HG03469 (cell line): Measurements from ENCODE around the gene MGLL.

Experiments
- ATAC-seq: cut with Tn5 transposase; IDR thresholded peaks from one replicate; pipeline ENCODE4 v1.9.1; 2021; ENCODE audit warnings: mild to moderate bottlenecking, moderate library complexity, moderate number of reproducible peaks; ENCODE audit not compliant: unreplicated experiment

The MGLL gene

GRCh38 chr3:127775398-127776109 lies 46.8 kb downstream of the MGLL start:
- no peak for ATAC-seq

DNA sequence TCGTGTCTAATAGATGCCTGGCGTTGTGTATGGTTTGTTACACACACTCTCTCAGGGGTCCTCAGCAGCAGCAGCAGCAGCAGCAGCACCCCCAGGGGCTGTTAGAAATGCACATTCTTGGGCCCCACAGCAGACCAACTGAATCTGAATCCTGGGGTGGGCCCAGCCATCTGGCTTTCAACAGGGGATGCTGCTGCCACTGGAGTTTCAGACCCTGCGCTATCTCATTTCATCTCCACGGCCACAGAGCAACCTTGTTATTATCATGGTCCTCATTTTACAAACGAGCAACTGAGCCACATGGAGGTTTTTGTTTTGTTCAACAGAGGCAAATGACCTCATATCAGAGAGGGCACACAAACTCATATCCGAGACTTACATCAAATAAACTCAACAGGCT lies 47.7 kb downstream of the MGLL start:
- ATAC-seq = no peak

DNA sequence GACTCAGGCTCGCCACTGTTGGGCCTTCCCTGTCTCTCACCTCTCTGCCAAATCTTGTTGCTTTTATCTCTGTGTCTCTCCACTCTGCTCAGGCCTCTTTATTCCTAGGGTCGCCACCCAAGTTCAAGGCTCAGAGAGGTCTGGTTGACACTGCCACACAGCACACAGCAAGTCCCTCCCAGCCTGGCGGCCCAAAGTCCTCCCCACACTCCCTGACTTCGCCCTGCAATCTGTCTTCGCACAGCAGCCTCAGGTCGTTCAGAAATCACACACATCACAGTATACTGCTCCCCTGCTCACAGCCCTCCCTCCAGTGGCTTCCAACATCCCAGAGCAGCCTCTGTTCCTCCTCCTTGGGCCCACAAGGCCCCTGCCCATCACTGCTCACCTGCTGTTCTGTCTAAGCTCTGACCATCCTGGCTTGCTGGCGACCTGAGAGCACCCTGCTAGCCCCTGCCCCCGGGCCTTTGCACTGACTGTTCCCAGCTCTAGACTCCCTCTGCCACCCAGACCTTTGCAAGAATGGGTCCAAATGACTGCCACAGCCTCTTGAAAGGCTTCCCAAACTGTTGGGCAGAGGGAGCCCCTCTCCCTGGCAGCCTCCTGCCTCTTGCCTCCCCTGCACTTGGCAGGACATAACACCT lies 48.4 kb downstream of the MGLL start:
- ATAC-seq = no peak

- no peak for ATAC-seq
These were observed 49.2 kb downstream of the MGLL start for GRCh38 chr3:127772827-127773751.

DNA sequence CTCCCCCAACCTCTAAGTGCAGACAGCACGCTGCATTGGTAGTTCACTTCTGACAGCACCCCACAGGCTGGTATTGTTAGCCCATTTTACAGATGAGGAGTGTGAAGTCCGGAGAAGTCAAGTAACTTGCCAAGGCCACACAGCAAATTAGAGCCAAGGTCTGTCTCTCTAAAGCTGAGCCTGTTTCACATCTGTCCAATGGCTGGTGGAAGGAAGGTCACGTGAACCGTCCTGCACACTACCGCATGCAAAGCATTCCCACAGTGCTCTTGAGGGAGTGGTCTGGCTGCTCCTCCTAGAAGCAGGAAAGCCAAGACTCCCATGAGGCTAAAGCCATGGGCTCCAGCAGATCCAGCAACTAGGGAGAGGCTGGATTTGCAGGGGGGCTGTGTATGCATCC lies 50.0 kb downstream of the MGLL start:
- ATAC-seq = no peak

DNA sequence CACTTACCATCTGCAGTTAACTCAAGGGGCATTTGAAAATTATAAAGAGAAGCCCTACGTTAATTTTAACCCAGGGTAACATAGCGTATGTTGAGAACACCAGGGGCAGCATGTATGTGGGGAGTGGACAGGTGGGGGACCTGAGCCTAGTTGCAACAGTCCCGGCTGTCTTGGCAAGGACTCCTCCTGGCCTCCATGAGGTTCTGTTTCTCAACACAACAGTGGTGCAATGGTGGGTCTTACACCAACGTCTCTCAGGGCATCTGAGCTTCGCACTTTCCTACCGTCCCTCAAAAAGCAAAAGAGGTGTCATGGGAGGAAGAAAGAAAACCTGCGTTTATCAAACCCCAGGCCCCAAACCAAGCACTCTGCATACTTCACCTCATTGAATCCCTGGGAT lies 50.6 kb downstream of the MGLL start:
- no peak for ATAC-seq

GRCh38 chr3:127770671-127771355 lies 51.5 kb downstream of the MGLL start:
- ATAC-seq = no peak

DNA sequence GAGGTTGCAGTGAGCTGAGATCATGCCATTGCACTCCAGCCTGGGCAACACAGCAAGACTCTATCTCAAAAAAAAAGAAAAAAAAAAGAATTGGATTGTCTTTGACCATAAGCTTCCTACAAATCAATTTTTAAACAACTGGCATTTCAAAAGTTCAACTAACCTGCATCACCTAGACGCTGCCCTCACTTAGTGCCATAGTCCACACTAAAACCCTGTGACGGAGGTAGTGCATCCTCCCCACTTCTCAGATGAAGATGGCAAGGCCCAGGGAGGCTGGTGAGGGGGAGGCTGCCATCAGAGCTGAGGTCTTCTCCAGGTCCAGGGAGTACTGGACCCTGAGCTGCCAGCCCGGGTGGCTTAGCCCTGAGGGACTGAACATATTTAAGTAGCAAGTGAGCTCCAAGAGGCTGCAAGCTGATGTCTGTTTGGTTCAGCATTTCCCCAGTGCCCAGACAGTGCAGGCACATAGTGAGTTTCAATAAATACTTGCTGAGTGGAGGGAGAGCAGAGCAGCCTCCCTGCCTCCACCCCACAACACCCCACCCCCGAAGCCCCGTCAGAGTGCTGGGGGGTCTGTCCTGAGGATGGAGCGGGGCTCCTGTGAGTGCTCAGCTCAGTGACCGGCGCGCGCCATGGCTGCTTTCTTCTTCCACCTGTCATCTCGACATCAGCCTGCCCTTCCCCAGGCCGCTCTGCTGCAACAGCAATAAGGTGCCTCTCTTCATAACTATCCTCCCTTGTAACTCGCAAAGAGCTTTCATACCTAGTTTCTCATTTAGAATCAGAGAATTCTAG lies 52.8 kb downstream of the MGLL start:
- no peak for ATAC-seq

GRCh38 chr3:127768346-127769008 lies 53.8 kb downstream of the MGLL start:
- no peak for ATAC-seq

DNA sequence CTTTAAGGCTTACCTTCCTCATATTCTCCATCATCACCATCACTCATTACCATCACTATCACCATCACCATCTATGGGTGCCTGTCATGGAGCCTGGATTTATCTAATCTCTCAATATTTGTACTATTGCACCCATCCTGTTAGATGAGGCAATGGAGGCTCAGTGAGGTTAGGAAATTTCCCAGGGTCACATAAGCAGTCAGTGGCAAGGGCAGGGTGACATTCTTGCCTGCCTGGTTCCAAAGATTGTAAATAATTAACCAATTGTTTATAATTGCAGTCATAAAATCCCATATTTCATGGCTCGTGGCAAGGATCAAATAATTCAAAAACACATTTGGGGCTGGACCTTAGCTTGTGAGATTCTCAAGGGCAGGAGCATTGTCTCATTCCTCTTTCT lies 55.2 kb downstream of the MGLL start:
- no peak for ATAC-seq

DNA sequence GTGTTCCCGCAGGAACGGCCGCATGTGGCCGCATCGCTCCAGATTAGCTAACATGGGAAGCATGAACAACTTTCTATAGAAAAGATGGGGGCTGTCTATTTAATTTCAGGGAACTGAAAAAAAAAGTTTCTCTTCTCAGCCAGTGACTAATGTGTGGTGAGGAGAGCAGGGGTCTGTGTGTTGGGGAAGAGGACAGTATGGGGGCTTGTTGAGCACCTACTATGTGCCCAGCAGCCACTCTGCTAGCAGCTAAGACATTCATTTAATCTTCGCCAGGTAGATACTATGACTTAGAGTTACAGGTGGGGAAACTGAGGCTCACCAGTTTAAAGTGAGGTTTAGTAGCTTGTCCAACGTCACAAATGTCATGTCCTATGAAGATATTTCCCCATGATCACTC lies 56.6 kb downstream of the MGLL start:
- no peak for ATAC-seq

- no peak for ATAC-seq
These were observed 57.4 kb downstream of the MGLL start for GRCh38 chr3:127764841-127765362.

- no peak for ATAC-seq
These were observed 58.0 kb downstream of the MGLL start for GRCh38 chr3:127764301-127764700.

- no peak for ATAC-seq
These were observed 58.5 kb downstream of the MGLL start for GRCh38 chr3:127763816-127764215.

DNA sequence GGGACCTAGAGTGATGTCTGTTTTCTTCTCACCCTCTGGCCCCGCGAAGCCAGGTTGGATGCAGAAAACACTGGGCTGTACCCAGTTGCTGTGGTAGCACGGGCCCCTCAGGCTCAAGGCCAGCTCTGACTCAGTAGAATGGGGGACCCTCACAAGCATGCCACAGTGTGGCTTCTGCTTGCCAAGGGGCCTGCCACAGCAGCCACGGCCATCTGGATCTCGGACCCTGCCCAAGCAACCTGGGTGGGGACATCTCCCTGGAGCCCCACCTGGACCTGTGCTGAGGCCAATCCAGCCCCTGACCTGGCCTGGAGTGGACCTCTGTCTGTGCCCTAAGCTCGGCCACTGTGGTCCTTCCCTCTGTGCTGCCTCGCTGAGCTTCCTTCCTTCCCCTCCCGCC lies 59.0 kb downstream of the MGLL start:
- ATAC-seq = no peak

DNA sequence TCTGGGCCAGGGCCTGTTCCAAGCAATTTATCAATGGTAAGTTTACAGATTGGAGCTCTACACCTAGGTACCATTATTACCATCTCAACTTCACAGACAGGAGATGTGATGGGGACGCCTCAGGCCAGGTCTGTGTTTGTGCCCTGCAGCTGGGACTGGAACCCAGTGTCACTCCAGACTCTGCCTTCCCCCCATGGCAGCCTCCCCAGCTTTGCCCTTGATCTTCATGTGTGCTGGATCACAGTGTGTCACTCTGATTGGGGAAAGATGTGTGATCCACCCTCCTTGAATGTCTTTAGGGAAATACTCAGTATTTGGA lies 59.6 kb downstream of the MGLL start:
- no peak for ATAC-seq

- peak; percentile 35 for ATAC-seq
These were observed 60.1 kb downstream of the MGLL start for GRCh38 chr3:127762077-127762786.

- ATAC-seq = no peak
These were observed 60.9 kb downstream of the MGLL start for GRCh38 chr3:127761441-127761801.

GRCh38 chr3:127760791-127761440 lies 61.4 kb downstream of the MGLL start:
- no peak for ATAC-seq
